Vagina (tissue), 2 donors: ENCODE data around the gene COL6A1.

Experiments
- CTCF ChIP-seq, 3 experiments: fragments of 450-650 bp in 2 of 3; fragments of 200-600 bp in 1 of 3; sonication (generic) in 1 of 3; IDR thresholded peaks; one replicate each; pipeline ENCODE4 v1.5.1; 2017 to 2019; ENCODE audit warnings: antibody characterized with exemption in 3 of 3, mild to moderate bottlenecking in 2 of 3, moderate library complexity in 2 of 3
- POLR2A ChIP-seq, 2 donors: fragments of 450-650 bp; IDR thresholded peaks; one replicate each; pipeline ENCODE4 v1.6.1; 2017; ENCODE audit warnings: antibody characterized with exemption in 2 of 2, mild to moderate bottlenecking in 2 of 2, moderate library complexity in 2 of 2

- TF ChIP-seq POLR2A (IDR thresholded peaks at IDR 0.05) (no peak), CTCF (IDR thresholded peaks at IDR 0.05) (no peak)
Observed at GRCh38 chr21:46027851-46028493, 46.4 kb downstream of the COL6A1 start.
